Activated B cell treated with CpG ODN at 0.5 μM for 24 hours (primary cell): ENCODE results near the gene PRKCE. TPM values are rescaled to one million over a fixed set of nuclear protein-coding genes. Genes with fewer than 3 reads are reported as not detected.

Experiments used
- ATAC-seq: fragments of 200-7000 bp; cut with Tn5 transposase; one replicate; pipeline ENCODE4 v1.10.0; 2021; ENCODE audit warnings: low read depth, mild to moderate bottlenecking, moderate library complexity
- CTCF ChIA-PET: fragments of 350-600 bp; sonication (Branson Sonifier 250); formaldehyde crosslinking; loops from one replicate; lab custom pipeline; 2021; ENCODE audit warnings: antibody characterized with exemption; lab: Charles Lee
- POLR2A ChIA-PET: fragments of 350-600 bp; sonication (Branson Sonifier 250); formaldehyde crosslinking; loops from one replicate; lab custom pipeline; 2021; ENCODE audit warnings: antibody characterized with exemption; lab: Charles Lee
- DNase-seq: peaks from one replicate; pipeline ENCODE4 v3.0.0; 2022
- H3K27ac Mint-ChIP-seq: one replicate; pipeline ENCODE4 v1.8.0; 2020; ENCODE audit warnings: mixed read lengths
- H3K27me3 Mint-ChIP-seq: one replicate; pipeline ENCODE4 v1.8.0; 2021; ENCODE audit warnings: mixed read lengths
- H3K36me3 Mint-ChIP-seq: one replicate; pipeline ENCODE4 v1.8.0; 2021; ENCODE audit warnings: low read depth, mixed read lengths
- H3K4me1 Mint-ChIP-seq: one replicate; pipeline ENCODE4 v1.8.0; 2021; ENCODE audit warnings: mixed read lengths
- H3K4me3 Mint-ChIP-seq: one replicate; pipeline ENCODE4 v1.8.0; 2020; ENCODE audit warnings: mild to moderate bottlenecking, mixed read lengths
- H3K9me3 Mint-ChIP-seq: one replicate; pipeline ENCODE4 v1.8.0; 2020; ENCODE audit warnings: mixed read lengths
- CTCF ChIP-seq: fragments of 200-600 bp; IDR thresholded peaks from one replicate; pipeline ENCODE4 v1.8.0; 2022; ENCODE audit warnings: antibody characterized with exemption, mild to moderate bottlenecking
- intact Hi-C: fragments of 100-400 bp; cut with micrococcal nuclease; formaldehyde crosslinking; loops from one replicate; pipeline ENCODE4 v1.15.1; 2024
- total RNA-seq: library from RNA; stranded (reverse); gene quantifications from 2 replicates; pipeline ENCODE4 v1.2.3, GENCODE V29; 2022

The PRKCE gene
- total RNA-seq, 1 donor from 2014 or later = 53.8 TPM

DNA sequence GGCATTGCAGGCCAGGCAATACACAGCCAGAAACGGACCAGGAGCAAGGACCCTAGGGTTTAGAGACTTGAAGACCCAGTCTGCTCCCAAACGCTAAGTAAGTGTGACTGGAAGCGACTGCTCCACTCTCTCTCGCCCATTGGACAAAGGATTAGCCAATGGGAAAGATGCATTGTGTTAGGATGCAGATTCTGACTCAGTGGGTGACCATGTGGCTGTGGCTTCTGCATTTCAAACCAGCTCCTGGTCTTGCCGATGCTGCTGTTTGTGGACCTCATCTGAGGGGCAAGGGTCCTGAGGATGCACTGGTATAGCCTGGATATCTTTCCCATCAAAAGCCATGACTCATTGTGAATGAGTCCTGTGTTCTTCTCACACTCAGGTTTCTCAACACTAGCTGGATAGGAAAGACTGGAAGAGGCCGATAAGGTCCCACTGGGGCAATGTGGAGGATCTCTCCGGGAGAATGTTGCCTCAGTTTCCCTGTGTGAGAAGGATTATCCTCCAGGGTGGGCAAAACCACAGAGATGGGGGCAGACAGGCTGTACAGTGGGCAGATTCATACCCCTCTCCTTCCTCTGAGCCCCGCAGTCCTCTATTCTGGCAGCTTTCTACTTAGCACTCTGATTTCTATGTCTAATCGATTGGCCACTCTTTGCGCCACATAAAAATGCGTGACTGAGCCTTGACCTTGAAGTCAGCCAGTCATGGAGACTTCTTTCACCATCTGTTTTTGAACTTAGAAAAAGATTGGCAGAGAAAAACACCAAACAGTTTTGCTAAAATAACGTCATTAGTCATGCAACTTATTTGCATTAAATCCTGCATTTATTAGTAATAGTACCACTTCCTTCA lies 257.1 kb downstream of the PRKCE start:
- H3K9me3 Mint-ChIP-seq = no peaks in the 10 kb centered on the region
- H3K36me3 Mint-ChIP-seq = peaks cover 3% of the 10 kb centered on the region
- TF ChIP-seq CTCF = no peak
- H3K27ac Mint-ChIP-seq = peak overlapping the region; percentile 61
- H3K4me3 Mint-ChIP-seq = no peak overlapping the region
- DNase-seq = no peak
- H3K27me3 Mint-ChIP-seq = no peaks in the 10 kb centered on the region
- ATAC-seq = no peak
- ChIA-PET CTCF (no interaction called here), POLR2A (interaction anchor here (1.1 to 1.6 kb wide), 2 partner anchors 19 to 259 kb away, joined by 3 read pairs; no protein-coding TSS in a partner anchor)
- peaks cover 63% of the 10 kb centered on the region for H3K4me1 Mint-ChIP-seq
- intact Hi-C loops = loop anchor here (1.0 to 5.0 kb wide), 5 partner anchors 11 to 257 kb away; partner anchors contain the start of gene PRKCE

DNA sequence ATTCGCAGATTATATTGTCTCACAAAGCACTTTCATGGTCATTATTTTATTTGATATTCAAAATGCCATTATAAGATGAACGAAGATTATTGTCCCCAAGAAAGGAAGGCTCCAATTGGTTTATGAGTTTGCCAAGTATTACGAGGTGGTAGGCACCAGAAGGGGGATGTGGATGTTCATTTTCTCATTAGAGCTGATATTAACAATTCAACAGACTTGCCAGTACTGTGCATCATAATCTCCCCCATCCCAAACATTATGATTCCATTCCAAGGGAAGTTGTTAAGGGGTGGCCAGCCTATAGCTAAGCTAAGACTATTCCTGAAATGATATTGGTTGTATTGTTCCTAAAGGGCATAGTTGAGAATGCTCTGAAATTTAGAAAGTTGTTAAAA lies 257.7 kb downstream of the PRKCE start:
- Mint-ChIP-seq H3K36me3 (peaks cover 4% of the 10 kb centered on the region), H3K9me3 (no peaks in the 10 kb centered on the region), H3K27ac (peak overlapping the region; percentile 73), H3K4me3 (no peak overlapping the region), H3K4me1 (peaks cover 69% of the 10 kb centered on the region), H3K27me3 (no peaks in the 10 kb centered on the region)
- CTCF ChIA-PET = no interaction called here
- POLR2A ChIA-PET = interaction anchor here (1.1 to 1.6 kb wide), 2 partner anchors 20 to 259 kb away, joined by 3 read pairs; no protein-coding TSS in a partner anchor
- intact Hi-C loops = loop anchor here (1.0 to 5.0 kb wide), 5 partner anchors 10 to 258 kb away; partner anchors contain the start of gene PRKCE
- no peak for ATAC-seq
- no peak for DNase-seq
- TF ChIP-seq CTCF = no peak

- Mint-ChIP-seq H3K4me3 (peak overlapping the region; percentile 53), H3K9me3 (no peaks in the 10 kb centered on the region), H3K27me3 (no peaks in the 10 kb centered on the region), H3K27ac (peak overlapping the region; percentile 73), H3K4me1 (peaks cover 70% of the 10 kb centered on the region), H3K36me3 (peaks cover 4% of the 10 kb centered on the region)
- DNase-seq (no peak), ATAC-seq (peak; percentile 84)
- POLR2A ChIA-PET = interaction anchor here (1.1 to 1.6 kb wide), 2 partner anchors 20 to 260 kb away, joined by 3 read pairs; no protein-coding TSS in a partner anchor
- intact Hi-C loops = loop anchor here (1.0 to 5.0 kb wide), 6 partner anchors 10 to 258 kb away; partner anchors contain the start of gene PRKCE
- CTCF ChIA-PET = no interaction called here
- TF ChIP-seq CTCF = no peak
Measured at GRCh38 chr2:45909677-45910191, 258.3 kb downstream of the PRKCE start.

GRCh38 chr2:45910473-45911060 lies 259.1 kb downstream of the PRKCE start:
- H3K4me1 Mint-ChIP-seq = peaks cover 70% of the 10 kb centered on the region
- H3K9me3 Mint-ChIP-seq = no peaks in the 10 kb centered on the region
- peak overlapping the region; percentile 53 for H3K4me3 Mint-ChIP-seq
- H3K36me3 Mint-ChIP-seq = peaks cover 5% of the 10 kb centered on the region
- peak overlapping the region; percentile 73 for H3K27ac Mint-ChIP-seq
- CTCF ChIA-PET = no interaction called here
- DNase-seq (no peak), ATAC-seq (no peak)
- H3K27me3 Mint-ChIP-seq = no peaks in the 10 kb centered on the region
- POLR2A ChIA-PET = interaction anchor here (1.6 kb wide), 1 partner anchor 21 kb away, joined by 3 read pairs; no protein-coding TSS in a partner anchor
- no peak for TF ChIP-seq CTCF
- intact Hi-C loops = loop anchor here (2.0 kb wide), 1 partner anchor 16 kb away; no protein-coding TSS in a partner anchor
